Stomach smooth muscle (tissue), 2 donors: Measurements from ENCODE around the gene LDLRAD4.
A peak's percentile ranks its signal among the peaks of the same experiment; 100 is the strongest.

Experiments
- H3K27ac ChIP-seq: one replicate; pipeline ENCODE4 v1.7.0; 2013; ENCODE audit warnings: mild to moderate bottlenecking, low read length, inconsistent platforms
- H3K27me3 ChIP-seq, 2 donors: one replicate each; pipeline ENCODE4 v1.7.0; 2013; ENCODE audit warnings: low read length in 2 of 2; ENCODE audit not compliant: insufficient read depth in 2 of 2, control insufficient read depth in 1 of 2
- H3K36me3 ChIP-seq, 2 donors: one replicate each; pipeline ENCODE4 v1.7.0; 2013; ENCODE audit warnings: low read length in 2 of 2; ENCODE audit not compliant: control insufficient read depth in 2 of 2, insufficient read depth in 2 of 2
- H3K4me1 ChIP-seq: one replicate; pipeline ENCODE4 v1.7.0; 2013; ENCODE audit warnings: low read length; ENCODE audit not compliant: control insufficient read depth, insufficient read depth
- H3K4me3 ChIP-seq, 2 donors: one replicate each; pipeline ENCODE4 v1.7.0; 2013; ENCODE audit warnings: low read length in 2 of 2
- H3K9ac ChIP-seq, 2 donors: one replicate each; pipeline ENCODE4 v1.7.0; 2013; ENCODE audit warnings: low read length in 2 of 2, mild to moderate bottlenecking in 1 of 2
- H3K9me3 ChIP-seq, 2 donors: one replicate each; pipeline ENCODE4 v1.7.0; 2013; ENCODE audit warnings: low read length in 2 of 2; ENCODE audit not compliant: control insufficient read depth in 2 of 2
- donor health status: healthy.
- donor health status: Pancreatic carcinoma.

The LDLRAD4 gene

GRCh38 chr18:13275075-13275474 lies 56.5 kb downstream of the LDLRAD4 start:
- peaks cover 44% of the 10 kb centered on the region for H3K4me1 ChIP-seq
- no peaks in the 10 kb centered on the region for H3K27me3 ChIP-seq
- peaks cover 8% of the 10 kb centered on the region in 2 donors for H3K36me3 ChIP-seq
- no peak overlapping the region for H3K4me3 ChIP-seq
- H3K27ac ChIP-seq, result no peak overlapping the region
- no peak overlapping the region for H3K9ac ChIP-seq
- H3K9me3 ChIP-seq, result no peaks in the 10 kb centered on the region

GRCh38 chr18:13276530-13277520 lies 58.3 kb downstream of the LDLRAD4 start:
- H3K9ac ChIP-seq, result no peak overlapping the region
- H3K4me1 ChIP-seq, result peaks cover 33% of the 10 kb centered on the region
- no peak overlapping the region for H3K27ac ChIP-seq
- H3K36me3 ChIP-seq, result peaks cover 13 to 16% of the 10 kb centered on the region in 2 donors
- peak overlapping the region in 1 of 2 donors; percentile 15 for H3K4me3 ChIP-seq
- H3K9me3 ChIP-seq, result no peaks in the 10 kb centered on the region
- no peaks in the 10 kb centered on the region for H3K27me3 ChIP-seq

- H3K27me3 ChIP-seq, result no peaks in the 10 kb centered on the region
- no peaks in the 10 kb centered on the region for H3K9me3 ChIP-seq
- no peak overlapping the region for H3K4me3 ChIP-seq
- peaks cover 13 to 16% of the 10 kb centered on the region in 2 donors for H3K36me3 ChIP-seq
- no peak overlapping the region for H3K27ac ChIP-seq
- H3K9ac ChIP-seq, result no peak overlapping the region
- peaks cover 21% of the 10 kb centered on the region for H3K4me1 ChIP-seq
These were observed 59.6 kb downstream of the LDLRAD4 start for GRCh38 chr18:13278062-13278630.

- H3K36me3 ChIP-seq, result peaks cover 13 to 16% of the 10 kb centered on the region in 2 donors
- H3K27me3 ChIP-seq, result no peaks in the 10 kb centered on the region
- no peak overlapping the region for H3K4me3 ChIP-seq
- H3K4me1 ChIP-seq, result peaks cover 19% of the 10 kb centered on the region
- H3K9ac ChIP-seq, result no peak overlapping the region
- no peak overlapping the region for H3K27ac ChIP-seq
- no peaks in the 10 kb centered on the region for H3K9me3 ChIP-seq
These were observed 60.9 kb downstream of the LDLRAD4 start for GRCh38 chr18:13279181-13280069.

- no peak overlapping the region for H3K27ac ChIP-seq
- no peak overlapping the region for H3K9ac ChIP-seq
- no peaks in the 10 kb centered on the region for H3K27me3 ChIP-seq
- peaks cover 27% of the 10 kb centered on the region for H3K4me1 ChIP-seq
- no peak overlapping the region for H3K4me3 ChIP-seq
- H3K36me3 ChIP-seq, result peaks cover 13 to 16% of the 10 kb centered on the region in 2 donors
- H3K9me3 ChIP-seq, result no peaks in the 10 kb centered on the region
These were observed 61.7 kb downstream of the LDLRAD4 start for GRCh38 chr18:13280070-13280795.

- Histone ChIP-seq H3K27ac (no peak overlapping the region), H3K36me3 (peaks cover 13 to 16% of the 10 kb centered on the region in 2 donors), H3K4me3 (no peak overlapping the region), H3K9me3 (no peaks in the 10 kb centered on the region), H3K27me3 (no peaks in the 10 kb centered on the region), H3K9ac (no peak overlapping the region), H3K4me1 (peaks cover 32% of the 10 kb centered on the region)
These were observed 62.8 kb downstream of the LDLRAD4 start for GRCh38 chr18:13281406-13281805.

GRCh38 chr18:13283746-13284145 lies 65.2 kb downstream of the LDLRAD4 start:
- Histone ChIP-seq H3K9me3 (no peaks in the 10 kb centered on the region), H3K27ac (no peak overlapping the region), H3K36me3 (peaks cover 11 to 15% of the 10 kb centered on the region in 2 donors), H3K9ac (no peak overlapping the region), H3K27me3 (no peaks in the 10 kb centered on the region), H3K4me1 (peaks cover 30% of the 10 kb centered on the region), H3K4me3 (peak overlapping the region in 1 of 2 donors; percentile 60)

- Histone ChIP-seq H3K4me1 (peaks cover 33% of the 10 kb centered on the region), H3K9ac (peak overlapping the region; percentile 7 to 29), H3K27me3 (no peaks in the 10 kb centered on the region), H3K27ac (peak overlapping the region; percentile 24), H3K36me3 (peaks cover 8 to 9% of the 10 kb centered on the region in 2 donors), H3K4me3 (peak overlapping the region; percentile 25 to 60), H3K9me3 (no peaks in the 10 kb centered on the region)
These were observed 65.9 kb downstream of the LDLRAD4 start for GRCh38 chr18:13284330-13285027.

GRCh38 chr18:13285874-13286273 lies 67.3 kb downstream of the LDLRAD4 start:
- no peaks in the 10 kb centered on the region for H3K9me3 ChIP-seq
- H3K9ac ChIP-seq, result no peak overlapping the region
- no peak overlapping the region for H3K27ac ChIP-seq
- H3K4me1 ChIP-seq, result peaks cover 41% of the 10 kb centered on the region
- H3K4me3 ChIP-seq, result no peak overlapping the region
- no peaks in the 10 kb centered on the region for H3K27me3 ChIP-seq
- H3K36me3 ChIP-seq, result no peaks in the 10 kb centered on the region
